ENCODE measurements around the gene FSHB. TPM values are rescaled to one million over a fixed set of nuclear protein-coding genes. Genes with fewer than 3 reads are reported as not detected.

The FSHB gene
- total RNA-seq, 1 donor from 2014 or later = not detected

- Histone ChIP-seq H3K36me3 (no peaks in the 10 kb centered on the region), H4K20me1 (ENCODE audit: low read depth) (no peaks in the 10 kb centered on the region), H3K9ac (no peak overlapping the region), H3K4me1 (no peaks in the 10 kb centered on the region), H3K27me3 (no peaks in the 10 kb centered on the region), H3K27ac (no peak overlapping the region), H3K4me3 (no peak overlapping the region), H2AFZ (replicated peaks) (no peak overlapping the region), H3K4me2 (no peak overlapping the region), H3F3A (ENCODE audit: low read depth) (no peaks in the 10 kb centered on the region), H3K79me2 (ENCODE audit: low read depth) (no peaks in the 10 kb centered on the region), H3K9me3 (ENCODE audit: low read depth) (no peaks in the 10 kb centered on the region)
- Mint-ChIP-seq H3K9me3 (no peaks in the 10 kb centered on the region), H3K27ac (no peak overlapping the region), H3K36me3 (no peaks in the 10 kb centered on the region), H3K4me3 (no peak overlapping the region), H3K27me3 (ENCODE audit: insufficient read depth, low read depth) (peaks cover 2% of the 10 kb centered on the region), H3K4me1 (peaks cover 11% of the 10 kb centered on the region)
- DNase-seq (ENCODE audit: low spot score) = no peak
- no peak for TF ChIP-seq CTCF (IDR thresholded peaks at IDR 0.05)
- no peak for TF ChIP-seq EZH2phosphoT487 (IDR thresholded peaks at IDR 0.05)
- no peak for TF ChIP-seq EZH2 (IDR thresholded peaks at IDR 0.05)
Measured at GRCh38 chr11:30255637-30256036, 24.8 kb downstream of the FSHB start.

- no peak for DNase-seq (ENCODE audit: low spot score)
- no peak overlapping the region for H3K27ac Mint-ChIP-seq
- no peak overlapping the region for H3K4me3 Mint-ChIP-seq
- no peak overlapping the region for H3K9ac ChIP-seq
- H3K36me3 ChIP-seq = no peaks in the 10 kb centered on the region
- no peaks in the 10 kb centered on the region for H3K4me1 ChIP-seq
- no peaks in the 10 kb centered on the region for H3F3A ChIP-seq (ENCODE audit: low read depth)
- H3K9me3 Mint-ChIP-seq = no peaks in the 10 kb centered on the region
- TF ChIP-seq EZH2 (IDR thresholded peaks at IDR 0.05) (no peak), EZH2phosphoT487 (IDR thresholded peaks at IDR 0.05) (no peak), CTCF (IDR thresholded peaks at IDR 0.05) (no peak)
- peaks cover 2% of the 10 kb centered on the region for H3K27me3 Mint-ChIP-seq (ENCODE audit: insufficient read depth, low read depth)
- H2AFZ ChIP-seq (replicated peaks) = no peak overlapping the region
- no peak overlapping the region for H3K4me2 ChIP-seq
- H3K27me3 ChIP-seq = no peaks in the 10 kb centered on the region
- no peaks in the 10 kb centered on the region for H4K20me1 ChIP-seq (ENCODE audit: low read depth)
- H3K36me3 Mint-ChIP-seq = no peaks in the 10 kb centered on the region
- peaks cover 11% of the 10 kb centered on the region for H3K4me1 Mint-ChIP-seq
- no peak overlapping the region for H3K27ac ChIP-seq
- H3K4me3 ChIP-seq = no peak overlapping the region
- no peaks in the 10 kb centered on the region for H3K79me2 ChIP-seq (ENCODE audit: low read depth)
- no peaks in the 10 kb centered on the region for H3K9me3 ChIP-seq (ENCODE audit: low read depth)
Measured at GRCh38 chr11:30257058-30257457, 26.2 kb downstream of the FSHB start.

- peaks cover 9% of the 10 kb centered on the region for H3K4me1 Mint-ChIP-seq
- no peaks in the 10 kb centered on the region for H4K20me1 ChIP-seq (ENCODE audit: low read depth)
- no peak overlapping the region for H3K4me3 Mint-ChIP-seq
- no peaks in the 10 kb centered on the region for H3K36me3 ChIP-seq
- no peaks in the 10 kb centered on the region for H3K27me3 Mint-ChIP-seq (ENCODE audit: insufficient read depth, low read depth)
- no peaks in the 10 kb centered on the region for H3K4me1 ChIP-seq
- no peaks in the 10 kb centered on the region for H3K79me2 ChIP-seq (ENCODE audit: low read depth)
- H3K27ac ChIP-seq = no peak overlapping the region
- H3K9me3 Mint-ChIP-seq = no peaks in the 10 kb centered on the region
- no peak overlapping the region for H2AFZ ChIP-seq (replicated peaks)
- no peak overlapping the region for H3K27ac Mint-ChIP-seq
- no peak for TF ChIP-seq EZH2 (IDR thresholded peaks at IDR 0.05)
- TF ChIP-seq EZH2phosphoT487 (IDR thresholded peaks at IDR 0.05) = no peak
- no peak for TF ChIP-seq CTCF (IDR thresholded peaks at IDR 0.05)
- no peak for DNase-seq (ENCODE audit: low spot score)
- H3K9me3 ChIP-seq (ENCODE audit: low read depth) = no peaks in the 10 kb centered on the region
- H3F3A ChIP-seq (ENCODE audit: low read depth) = no peaks in the 10 kb centered on the region
- no peak overlapping the region for H3K9ac ChIP-seq
- no peaks in the 10 kb centered on the region for H3K27me3 ChIP-seq
- no peaks in the 10 kb centered on the region for H3K36me3 Mint-ChIP-seq
- H3K4me2 ChIP-seq = no peak overlapping the region
- no peak overlapping the region for H3K4me3 ChIP-seq
Measured at GRCh38 chr11:30258679-30259078, 27.9 kb downstream of the FSHB start.

Measured in neural progenitor cell (in vitro differentiated cells).